OCI-LY7 (cell line): ENCODE data around the gene QRFPR.

ENCODE experiments used
- EZH2phosphoT487 ChIP-seq: fragments of 200-600 bp; sonication (generic); IDR thresholded peaks from 2 replicates; pipeline ENCODE4 v1.6.1; 2018; ENCODE audit warnings: low read depth, borderline replicate concordance, mild to moderate bottlenecking, mixed run types, antibody characterized with exemption, low read length, moderate library complexity, mixed read lengths
- TF ChIP-seq, protein P1 (sequence below): fragments of 200-600 bp; sonication (generic); conservative IDR thresholded peaks from 2 replicates; pipeline ENCODE4 v1.5.1; 2014; ENCODE audit warnings: mild to moderate bottlenecking, antibody characterized with exemption, low read length, moderate library complexity, mixed read lengths

DNA sequence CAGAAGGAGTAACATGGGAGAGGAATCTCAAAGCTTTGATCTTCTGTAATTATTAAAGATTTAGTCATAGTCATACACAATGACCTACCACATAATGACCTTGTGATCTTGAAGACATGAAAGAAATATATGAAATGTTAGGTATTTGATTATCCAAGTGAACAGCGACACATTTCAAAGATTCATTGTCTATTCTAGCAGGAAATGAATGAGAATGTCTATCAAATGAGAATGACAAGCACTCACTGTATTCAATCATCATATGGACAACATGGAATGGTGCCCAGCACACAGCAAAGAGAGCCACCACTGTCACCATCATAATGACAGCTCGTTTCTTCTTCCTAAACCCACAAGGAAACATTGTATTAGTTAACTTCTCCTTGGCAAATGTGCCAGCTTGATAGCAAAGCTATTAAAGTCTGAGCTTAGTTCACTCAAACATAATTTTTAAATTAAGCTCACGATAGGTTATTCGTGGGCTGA is 50.6 kb downstream of the QRFPR start:
- TF ChIP-seq, protein P1, sequence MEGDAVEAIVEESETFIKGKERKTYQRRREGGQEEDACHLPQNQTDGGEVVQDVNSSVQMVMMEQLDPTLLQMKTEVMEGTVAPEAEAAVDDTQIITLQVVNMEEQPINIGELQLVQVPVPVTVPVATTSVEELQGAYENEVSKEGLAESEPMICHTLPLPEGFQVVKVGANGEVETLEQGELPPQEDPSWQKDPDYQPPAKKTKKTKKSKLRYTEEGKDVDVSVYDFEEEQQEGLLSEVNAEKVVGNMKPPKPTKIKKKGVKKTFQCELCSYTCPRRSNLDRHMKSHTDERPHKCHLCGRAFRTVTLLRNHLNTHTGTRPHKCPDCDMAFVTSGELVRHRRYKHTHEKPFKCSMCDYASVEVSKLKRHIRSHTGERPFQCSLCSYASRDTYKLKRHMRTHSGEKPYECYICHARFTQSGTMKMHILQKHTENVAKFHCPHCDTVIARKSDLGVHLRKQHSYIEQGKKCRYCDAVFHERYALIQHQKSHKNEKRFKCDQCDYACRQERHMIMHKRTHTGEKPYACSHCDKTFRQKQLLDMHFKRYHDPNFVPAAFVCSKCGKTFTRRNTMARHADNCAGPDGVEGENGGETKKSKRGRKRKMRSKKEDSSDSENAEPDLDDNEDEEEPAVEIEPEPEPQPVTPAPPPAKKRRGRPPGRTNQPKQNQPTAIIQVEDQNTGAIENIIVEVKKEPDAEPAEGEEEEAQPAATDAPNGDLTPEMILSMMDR, result no peak
- no peak for TF ChIP-seq EZH2phosphoT487
